K562 (cell line): ENCODE data around the gene TOMM6. TPM values are rescaled to one million over a fixed set of nuclear protein-coding genes. Genes with fewer than 3 reads are reported as not detected.

Experiments used
- ARHGAP35 ChIP-seq: fragments of 450-650 bp; IDR thresholded peaks from 2 replicates; pipeline ENCODE4 v1.6.1; 2018; ENCODE audit not compliant: partially characterized antibody
- ARNT ChIP-seq, 2 experiments: fragments of 450-650 bp; IDR thresholded peaks; 2 replicates each; pipeline ENCODE4 v1.6.1; 2016; ENCODE audit warnings: mild to moderate bottlenecking in 1 of 2
- HNRNPH1 ChIP-seq: fragments of 200-400 bp; formaldehyde crosslinking; optimal IDR thresholded peaks from 2 replicates; pipeline ENCODE3; 2017; ENCODE audit warnings: low read depth, mild to moderate bottlenecking, low read length, moderate library complexity
- L3MBTL2 ChIP-seq: fragments of 450-650 bp; IDR thresholded peaks from 2 replicates; pipeline ENCODE4 v1.6.1; 2016; ENCODE audit warnings: mild to moderate bottlenecking, moderate library complexity
- MTA1 ChIP-seq: fragments of 450-650 bp; IDR thresholded peaks from 2 replicates; pipeline ENCODE4 v1.6.1; 2017; ENCODE audit warnings: borderline replicate concordance
- PHTF2 ChIP-seq: fragments of 250-450 bp; sonication (Bioruptor Pico); IDR thresholded peaks from 2 replicates; pipeline ENCODE4 v1.5.0; 2021; ENCODE audit warnings: mild to moderate bottlenecking
- POLR2B ChIP-seq: fragments of 450-650 bp; IDR thresholded peaks from 2 replicates; pipeline ENCODE4 v1.6.1; 2018; ENCODE audit warnings: low read depth; ENCODE audit not compliant: partially characterized antibody
- SAP30 ChIP-seq: fragments of 200-600 bp; sonication (generic); IDR thresholded peaks from 2 replicates; pipeline ENCODE4 v1.6.1; 2012; ENCODE audit warnings: borderline replicate concordance, low read depth, mild to moderate bottlenecking, moderate library complexity, low read length, control low read depth, inconsistent platforms; ENCODE audit not compliant: insufficient read depth, poor library complexity, severe bottlenecking
- ZBTB7A ChIP-seq: IDR thresholded peaks from 2 replicates; pipeline ENCODE4 v1.6.1; 2011; ENCODE audit warnings: low read depth, mild to moderate bottlenecking, low read length, moderate library complexity, borderline replicate concordance; ENCODE audit not compliant: control insufficient read depth
- ZNF23 ChIP-seq: fragments of 250-450 bp; sonication (Bioruptor Pico); IDR thresholded peaks from 2 replicates; pipeline ENCODE4 v1.4.0; 2020; ENCODE audit warnings: mild to moderate bottlenecking
- ZNF282 ChIP-seq: sonication (generic); formaldehyde crosslinking; IDR thresholded peaks from 2 replicates; pipeline ENCODE4 v1.8.1; 2023; ENCODE audit warnings: missing genetic modification reagents
- ZNF3 ChIP-seq: fragments of 250-450 bp; sonication (Bioruptor Pico); IDR thresholded peaks from 2 replicates; pipeline ENCODE4 v1.5.0; 2021; ENCODE audit warnings: mild to moderate bottlenecking, moderate library complexity
- ZZZ3 ChIP-seq: fragments of 450-650 bp; IDR thresholded peaks from 2 replicates; pipeline ENCODE4 v1.6.1; 2016; ENCODE audit warnings: antibody characterized with exemption, mild to moderate bottlenecking, moderate library complexity
- polyA plus RNA-seq, 8 experiments: library from polyadenylated mRNA; depleted of rRNA in 4 of 8; stranded (reverse) in 5 of 8; unstranded in 3 of 8; fragments of >200 nt; fragmentation: Nextera tagmentation in 2 of 8; fragmentation: Illumina TruSeq in 1 of 8; extraction: Ambion mirVana in 2 of 8; extraction: Trizol in 1 of 8; gene quantifications; 2 replicates each; pipeline versions ENCODE4 v1.2.1 to v1.2.3, GENCODE V29; 2011 to 2014; ENCODE audit warnings: inconsistent platforms in 1 of 8, missing spikeins in 1 of 8
- total RNA-seq, 7 experiments: library from RNA; depleted of rRNA in 6 of 7; stranded (reverse); fragments of >200 nt in 6 of 7; fragmentation: Illumina TruSeq in 2 of 7; extraction: Trizol in 2 of 7; gene quantifications; 2 replicates each; pipeline versions ENCODE4 v1.2.1 to v1.2.3, GENCODE V29; 2011 to 2021; ENCODE audit warnings: low replicate concordance in 1 of 7
- TF ChIP-seq, protein P1 (sequence below): sonication (generic); formaldehyde crosslinking; IDR thresholded peaks from 2 replicates; pipeline ENCODE4 v1.8.0; 2022; ENCODE audit warnings: missing genetic modification reagents, mild to moderate bottlenecking, moderate library complexity, borderline replicate concordance
- TF ChIP-seq, protein P2 (sequence below): fragments of 250-450 bp; sonication (Bioruptor Pico); IDR thresholded peaks from 2 replicates; pipeline ENCODE4 v1.4.0; 2020; ENCODE audit warnings: mild to moderate bottlenecking, moderate library complexity
- TF ChIP-seq, protein P3 (sequence below): sonication (generic); formaldehyde crosslinking; IDR thresholded peaks from 2 replicates; pipeline ENCODE4 v1.8.0; 2022; ENCODE audit warnings: mild to moderate bottlenecking, missing genetic modification reagents
- TF ChIP-seq, protein P4 (sequence below): fragments of 200-400 bp; formaldehyde crosslinking; IDR thresholded peaks from 2 replicates; pipeline ENCODE4 v1.6.1; 2017; ENCODE audit warnings: mild to moderate bottlenecking, low read depth, low read length, moderate library complexity

TOMM6 gene
- total and polyA plus RNA-seq, 9 of the 15 experiments (the other 6 are each of a cell fraction or from before 2014, with no cell fraction given): 380 to 2,097 (median 1,065) TPM

DNA sequence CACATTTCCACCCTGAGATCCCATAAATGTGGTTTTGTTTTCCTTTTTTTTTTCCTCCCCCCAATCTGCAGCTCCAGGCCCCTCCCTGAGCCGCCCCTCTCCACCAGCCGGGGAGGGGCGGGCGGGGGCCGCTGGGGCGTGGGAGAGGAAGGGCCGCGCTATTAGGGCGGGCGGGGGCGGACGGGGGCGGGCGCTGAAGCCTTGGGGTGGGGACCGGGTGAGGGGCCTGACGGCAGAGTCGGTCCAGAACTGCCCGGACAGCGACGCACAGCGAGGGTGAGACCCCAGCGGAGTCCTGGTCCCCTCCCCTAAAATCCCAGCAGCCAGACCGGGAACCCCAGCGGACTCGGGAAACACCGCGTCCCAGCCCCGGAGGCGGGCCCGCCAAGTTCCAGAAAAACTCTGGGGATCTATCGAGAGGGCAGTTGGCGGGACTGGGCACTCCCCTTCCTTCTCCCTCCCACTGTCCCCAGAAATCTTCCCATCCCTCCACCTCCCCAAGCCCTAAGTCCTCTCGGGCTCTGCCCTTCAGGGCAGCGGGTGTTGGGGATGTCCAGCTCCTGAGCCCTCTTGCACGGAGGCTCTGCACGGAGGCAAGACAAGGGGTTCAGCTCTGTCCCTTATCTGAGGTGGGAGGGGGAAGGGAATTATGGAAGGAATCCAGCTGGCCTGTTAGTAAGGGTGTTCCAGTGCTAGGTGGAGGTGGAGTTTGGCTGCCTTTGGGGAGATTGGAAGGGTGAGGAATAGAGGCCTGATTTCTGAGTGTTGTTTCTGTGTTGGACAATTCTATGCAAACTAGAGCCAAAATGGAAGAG, 6.7 kb upstream of the TOMM6 start, which contains the start of gene PRICKLE4 (continued):
- TF ChIP-seq, protein P1, sequence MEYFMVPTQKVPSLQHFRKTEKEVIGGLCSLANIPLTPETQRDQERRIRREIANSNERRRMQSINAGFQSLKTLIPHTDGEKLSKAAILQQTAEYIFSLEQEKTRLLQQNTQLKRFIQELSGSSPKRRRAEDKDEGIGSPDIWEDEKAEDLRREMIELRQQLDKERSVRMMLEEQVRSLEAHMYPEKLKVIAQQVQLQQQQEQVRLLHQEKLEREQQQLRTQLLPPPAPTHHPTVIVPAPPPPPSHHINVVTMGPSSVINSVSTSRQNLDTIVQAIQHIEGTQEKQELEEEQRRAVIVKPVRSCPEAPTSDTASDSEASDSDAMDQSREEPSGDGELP: peak; percentile 65; the same call in 1 of the 2 replicates
- TF ChIP-seq MTA1: 0 out of 2 replicates have a peak, but pooled peaks have one; percentile 50
- TF ChIP-seq POLR2B: no peak
- TF ChIP-seq ARHGAP35: no peak
- TF ChIP-seq ZNF282: no peak
- TF ChIP-seq SAP30: peak; percentile 25
- TF ChIP-seq, protein P2, sequence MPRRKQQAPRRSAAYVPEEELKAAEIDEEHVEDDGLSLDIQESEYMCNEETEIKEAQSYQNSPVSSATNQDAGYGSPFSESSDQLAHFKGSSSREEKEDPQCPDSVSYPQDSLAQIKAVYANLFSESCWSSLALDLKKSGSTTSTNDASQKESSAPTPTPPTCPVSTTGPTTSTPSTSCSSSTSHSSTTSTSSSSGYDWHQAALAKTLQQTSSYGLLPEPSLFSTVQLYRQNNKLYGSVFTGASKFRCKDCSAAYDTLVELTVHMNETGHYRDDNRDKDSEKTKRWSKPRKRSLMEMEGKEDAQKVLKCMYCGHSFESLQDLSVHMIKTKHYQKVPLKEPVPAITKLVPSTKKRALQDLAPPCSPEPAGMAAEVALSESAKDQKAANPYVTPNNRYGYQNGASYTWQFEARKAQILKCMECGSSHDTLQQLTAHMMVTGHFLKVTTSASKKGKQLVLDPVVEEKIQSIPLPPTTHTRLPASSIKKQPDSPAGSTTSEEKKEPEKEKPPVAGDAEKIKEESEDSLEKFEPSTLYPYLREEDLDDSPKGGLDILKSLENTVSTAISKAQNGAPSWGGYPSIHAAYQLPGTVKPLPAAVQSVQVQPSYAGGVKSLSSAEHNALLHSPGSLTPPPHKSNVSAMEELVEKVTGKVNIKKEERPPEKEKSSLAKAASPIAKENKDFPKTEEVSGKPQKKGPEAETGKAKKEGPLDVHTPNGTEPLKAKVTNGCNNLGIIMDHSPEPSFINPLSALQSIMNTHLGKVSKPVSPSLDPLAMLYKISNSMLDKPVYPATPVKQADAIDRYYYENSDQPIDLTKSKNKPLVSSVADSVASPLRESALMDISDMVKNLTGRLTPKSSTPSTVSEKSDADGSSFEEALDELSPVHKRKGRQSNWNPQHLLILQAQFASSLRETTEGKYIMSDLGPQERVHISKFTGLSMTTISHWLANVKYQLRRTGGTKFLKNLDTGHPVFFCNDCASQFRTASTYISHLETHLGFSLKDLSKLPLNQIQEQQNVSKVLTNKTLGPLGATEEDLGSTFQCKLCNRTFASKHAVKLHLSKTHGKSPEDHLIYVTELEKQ (CRISPR knock-in tag): no peak
- TF ChIP-seq L3MBTL2: no peak
- peak; percentile 50 for TF ChIP-seq ZBTB7A
- TF ChIP-seq ZNF3 (CRISPR knock-in tag): no peak
- TF ChIP-seq HNRNPH1: no peak
- TF ChIP-seq, protein P3, sequence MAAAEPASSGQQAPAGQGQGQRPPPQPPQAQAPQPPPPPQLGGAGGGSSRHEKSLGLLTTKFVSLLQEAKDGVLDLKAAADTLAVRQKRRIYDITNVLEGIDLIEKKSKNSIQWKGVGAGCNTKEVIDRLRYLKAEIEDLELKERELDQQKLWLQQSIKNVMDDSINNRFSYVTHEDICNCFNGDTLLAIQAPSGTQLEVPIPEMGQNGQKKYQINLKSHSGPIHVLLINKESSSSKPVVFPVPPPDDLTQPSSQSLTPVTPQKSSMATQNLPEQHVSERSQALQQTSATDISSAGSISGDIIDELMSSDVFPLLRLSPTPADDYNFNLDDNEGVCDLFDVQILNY (CRISPR knock-in tag): no peak
- TF ChIP-seq, protein P4, sequence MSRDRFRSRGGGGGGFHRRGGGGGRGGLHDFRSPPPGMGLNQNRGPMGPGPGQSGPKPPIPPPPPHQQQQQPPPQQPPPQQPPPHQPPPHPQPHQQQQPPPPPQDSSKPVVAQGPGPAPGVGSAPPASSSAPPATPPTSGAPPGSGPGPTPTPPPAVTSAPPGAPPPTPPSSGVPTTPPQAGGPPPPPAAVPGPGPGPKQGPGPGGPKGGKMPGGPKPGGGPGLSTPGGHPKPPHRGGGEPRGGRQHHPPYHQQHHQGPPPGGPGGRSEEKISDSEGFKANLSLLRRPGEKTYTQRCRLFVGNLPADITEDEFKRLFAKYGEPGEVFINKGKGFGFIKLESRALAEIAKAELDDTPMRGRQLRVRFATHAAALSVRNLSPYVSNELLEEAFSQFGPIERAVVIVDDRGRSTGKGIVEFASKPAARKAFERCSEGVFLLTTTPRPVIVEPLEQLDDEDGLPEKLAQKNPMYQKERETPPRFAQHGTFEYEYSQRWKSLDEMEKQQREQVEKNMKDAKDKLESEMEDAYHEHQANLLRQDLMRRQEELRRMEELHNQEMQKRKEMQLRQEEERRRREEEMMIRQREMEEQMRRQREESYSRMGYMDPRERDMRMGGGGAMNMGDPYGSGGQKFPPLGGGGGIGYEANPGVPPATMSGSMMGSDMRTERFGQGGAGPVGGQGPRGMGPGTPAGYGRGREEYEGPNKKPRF: no peak
- no peak for TF ChIP-seq ZNF23 (CRISPR knock-in tag)
- TF ChIP-seq ZZZ3: no peak
- TF ChIP-seq ARNT (IDR thresholded peaks at IDR 0.05): no peak
- no peak for TF ChIP-seq PHTF2 (CRISPR knock-in tag)
